Activated B cell treated with CpG ODN at 0.5 μM for 24 hours (primary cell): ENCODE data around the gene BFAR. TPM values are rescaled to one million over a fixed set of nuclear protein-coding genes. Genes with fewer than 3 reads are reported as not detected.

Source experiments
- ATAC-seq: fragments of 200-7000 bp; cut with Tn5 transposase; one replicate; pipeline ENCODE4 v1.10.0; 2021; ENCODE audit warnings: low read depth, mild to moderate bottlenecking, moderate library complexity
- CTCF ChIA-PET: fragments of 350-600 bp; sonication (Branson Sonifier 250); formaldehyde crosslinking; loops from one replicate; lab custom pipeline; 2021; ENCODE audit warnings: antibody characterized with exemption; lab: Charles Lee
- POLR2A ChIA-PET: fragments of 350-600 bp; sonication (Branson Sonifier 250); formaldehyde crosslinking; loops from one replicate; lab custom pipeline; 2021; ENCODE audit warnings: antibody characterized with exemption; lab: Charles Lee
- DNase-seq: peaks from one replicate; pipeline ENCODE4 v3.0.0; 2022
- H3K27ac Mint-ChIP-seq: one replicate; pipeline ENCODE4 v1.8.0; 2020; ENCODE audit warnings: mixed read lengths
- H3K27me3 Mint-ChIP-seq: one replicate; pipeline ENCODE4 v1.8.0; 2021; ENCODE audit warnings: mixed read lengths
- H3K36me3 Mint-ChIP-seq: one replicate; pipeline ENCODE4 v1.8.0; 2021; ENCODE audit warnings: low read depth, mixed read lengths
- H3K4me1 Mint-ChIP-seq: one replicate; pipeline ENCODE4 v1.8.0; 2021; ENCODE audit warnings: mixed read lengths
- H3K4me3 Mint-ChIP-seq: one replicate; pipeline ENCODE4 v1.8.0; 2020; ENCODE audit warnings: mild to moderate bottlenecking, mixed read lengths
- H3K9me3 Mint-ChIP-seq: one replicate; pipeline ENCODE4 v1.8.0; 2020; ENCODE audit warnings: mixed read lengths
- CTCF ChIP-seq: fragments of 200-600 bp; IDR thresholded peaks from one replicate; pipeline ENCODE4 v1.8.0; 2022; ENCODE audit warnings: antibody characterized with exemption, mild to moderate bottlenecking
- intact Hi-C: fragments of 100-400 bp; cut with micrococcal nuclease; formaldehyde crosslinking; loops from one replicate; pipeline ENCODE4 v1.15.1; 2024
- total RNA-seq: library from RNA; stranded (reverse); gene quantifications from 2 replicates; pipeline ENCODE4 v1.2.3, GENCODE V29; 2022

BFAR gene
- total RNA-seq, 1 donor from 2014 or later, result 68.2 TPM

- DNase-seq, result no peak
- CTCF ChIA-PET, result no interaction called here
- peaks cover 60% of the 10 kb centered on the region for H3K36me3 Mint-ChIP-seq
Measured at GRCh38 chr16:14668556-14669223, 35.9 kb downstream of the BFAR start.

DNA sequence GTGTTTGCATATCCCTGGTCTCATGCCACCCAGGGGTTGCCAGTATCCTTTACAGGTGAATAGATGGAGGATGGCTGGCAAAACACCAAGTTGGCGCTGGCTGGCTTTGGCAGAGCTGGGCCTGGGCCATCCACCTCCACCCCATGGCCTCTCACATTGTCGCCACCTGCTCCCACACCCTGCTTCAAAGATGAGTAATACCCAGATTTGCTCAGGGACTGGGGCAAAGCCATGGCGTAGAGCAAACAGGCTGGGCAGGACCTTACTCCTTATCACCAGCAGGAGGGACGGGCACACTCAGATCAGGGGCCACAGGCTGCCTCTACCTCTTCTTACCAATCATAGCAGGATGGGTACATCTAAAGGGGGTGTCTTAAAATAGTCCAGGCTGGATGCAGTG, 37.0 kb downstream of the BFAR start:
- intact Hi-C loops, result no loop called here
- DNase-seq (no peak), ATAC-seq (no peak)
- CTCF ChIA-PET, result no interaction called here
- no peaks in the 10 kb centered on the region for H3K9me3 Mint-ChIP-seq
- peaks cover 49% of the 10 kb centered on the region for H3K36me3 Mint-ChIP-seq
- no peak for TF ChIP-seq CTCF
- H3K4me3 Mint-ChIP-seq, result no peak overlapping the region
- no peaks in the 10 kb centered on the region for H3K27me3 Mint-ChIP-seq
- H3K4me1 Mint-ChIP-seq, result peaks cover 18% of the 10 kb centered on the region
- POLR2A ChIA-PET, result no interaction called here
- no peak overlapping the region for H3K27ac Mint-ChIP-seq

More at GRCh38 chr16:14668556-14669223, 35.9 kb downstream of the BFAR start:
- ATAC-seq, result no peak
- intact Hi-C loops, result no loop called here
- no peak overlapping the region for H3K27ac Mint-ChIP-seq
- H3K4me3 Mint-ChIP-seq, result no peak overlapping the region
- POLR2A ChIA-PET, result interaction anchor here (0.6 kb wide), 1 partner anchor 13 kb away, joined by 3 read pairs; no protein-coding TSS in a partner anchor
- peaks cover 17% of the 10 kb centered on the region for H3K4me1 Mint-ChIP-seq
- H3K9me3 Mint-ChIP-seq, result no peaks in the 10 kb centered on the region
- H3K27me3 Mint-ChIP-seq, result no peaks in the 10 kb centered on the region
- TF ChIP-seq CTCF, result no peak

DNA sequence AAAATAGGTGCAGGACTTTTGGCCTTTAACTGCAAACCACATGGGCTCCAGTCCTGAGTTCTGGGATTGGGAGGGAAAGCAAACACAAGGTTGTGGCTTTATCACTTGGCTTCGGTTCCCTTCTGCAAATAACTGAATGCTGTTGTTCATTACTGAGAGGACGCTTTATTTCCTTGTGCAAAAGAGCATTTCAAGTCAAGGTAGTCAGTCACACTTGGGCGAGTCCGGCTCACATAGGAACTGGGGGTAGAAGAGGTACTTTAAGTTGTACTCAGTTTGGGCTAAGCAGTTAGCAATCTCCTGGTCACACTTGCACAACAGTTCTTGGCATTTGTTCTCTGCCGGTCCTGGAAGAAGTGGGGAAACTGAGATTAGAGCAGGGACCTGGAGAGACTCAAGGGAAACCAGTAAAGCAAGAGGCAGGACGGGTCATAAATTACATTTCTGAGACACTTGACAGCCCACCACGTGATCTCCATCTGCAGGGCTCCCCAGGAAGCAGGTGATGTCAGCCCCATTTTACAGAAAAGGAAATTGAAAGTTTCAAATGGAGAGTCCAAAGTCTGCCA, 39.7 kb downstream of the BFAR start:
- H3K36me3 Mint-ChIP-seq, result peaks cover 23% of the 10 kb centered on the region
- H3K4me1 Mint-ChIP-seq, result peaks cover 18% of the 10 kb centered on the region
- H3K4me3 Mint-ChIP-seq, result peak overlapping the region; percentile 56
- CTCF ChIA-PET, result no interaction called here
- TF ChIP-seq CTCF, result no peak
- peak overlapping the region; percentile 59 for H3K27ac Mint-ChIP-seq
- H3K9me3 Mint-ChIP-seq, result no peaks in the 10 kb centered on the region
- POLR2A ChIA-PET, result no interaction called here
- ATAC-seq (peak; percentile 73), DNase-seq (no peak)
- intact Hi-C loops, result no loop called here
- H3K27me3 Mint-ChIP-seq, result no peaks in the 10 kb centered on the region

GRCh38 chr16:14676633-14677032, 43.9 kb downstream of the BFAR start:
- H3K9me3 Mint-ChIP-seq, result no peaks in the 10 kb centered on the region
- TF ChIP-seq CTCF, result no peak
- no peak overlapping the region for H3K27ac Mint-ChIP-seq
- ATAC-seq (no peak), DNase-seq (no peak)
- H3K4me3 Mint-ChIP-seq, result no peak overlapping the region
- H3K36me3 Mint-ChIP-seq, result no peaks in the 10 kb centered on the region
- POLR2A ChIA-PET, result no interaction called here
- peaks cover 4% of the 10 kb centered on the region for H3K27me3 Mint-ChIP-seq
- intact Hi-C loops, result no loop called here
- H3K4me1 Mint-ChIP-seq, result peaks cover 16% of the 10 kb centered on the region
- CTCF ChIA-PET, result no interaction called here

DNA sequence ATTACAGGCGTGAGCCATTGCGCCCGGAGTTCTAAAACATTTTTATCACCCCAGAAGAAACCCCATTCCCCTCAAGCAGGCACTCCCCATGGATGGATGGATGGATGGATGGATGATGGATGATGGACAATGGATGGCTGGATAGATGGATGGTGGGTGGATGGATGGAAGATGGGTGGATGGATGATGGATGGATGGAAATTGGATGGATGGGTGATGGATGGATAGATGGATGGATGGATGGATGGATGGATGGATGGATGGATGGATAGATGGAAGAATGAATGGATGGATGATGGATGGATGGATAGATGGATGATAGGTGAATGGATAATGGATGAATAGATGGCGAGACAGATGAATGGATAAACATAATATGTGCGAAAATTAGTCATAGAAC, 44.9 kb downstream of the BFAR start:
- peaks cover 6% of the 10 kb centered on the region for H3K4me1 Mint-ChIP-seq
- DNase-seq (no peak), ATAC-seq (no peak)
- no peak for TF ChIP-seq CTCF
- H3K36me3 Mint-ChIP-seq, result no peaks in the 10 kb centered on the region
- H3K27me3 Mint-ChIP-seq, result peaks cover 4% of the 10 kb centered on the region
- POLR2A ChIA-PET, result no interaction called here
- no peak overlapping the region for H3K4me3 Mint-ChIP-seq
- no peak overlapping the region for H3K27ac Mint-ChIP-seq
- H3K9me3 Mint-ChIP-seq, result no peaks in the 10 kb centered on the region
- intact Hi-C loops, result no loop called here
- CTCF ChIA-PET, result no interaction called here
